CD1c-positive myeloid dendritic cell (primary cell): ENCODE data around the gene TACC3.

ENCODE experiments used
- DNase-seq: peaks from one replicate; pipeline ENCODE4 v3.0.0-alpha.2; 2016; ENCODE audit errors: extremely low spot score

TACC3 gene

GRCh38 chr4:1776521-1777161, 55.3 kb downstream of the TACC3 start:
- DNase-seq, result no peak

GRCh38 chr4:1777822-1778641, 56.7 kb downstream of the TACC3 start:
- no peak for DNase-seq

- no peak for DNase-seq
These were observed 57.5 kb downstream of the TACC3 start for GRCh38 chr4:1778642-1779392.

- no peak for DNase-seq
These were observed 58.5 kb downstream of the TACC3 start for GRCh38 chr4:1779588-1780382.

GRCh38 chr4:1780435-1780834, 59.1 kb downstream of the TACC3 start:
- DNase-seq, result no peak

- no peak for DNase-seq
These were observed 61.7 kb downstream of the TACC3 start for GRCh38 chr4:1783015-1783414.

- no peak for DNase-seq
These were observed 62.6 kb downstream of the TACC3 start for GRCh38 chr4:1783970-1784369.

- DNase-seq, result no peak
These were observed 63.1 kb downstream of the TACC3 start for GRCh38 chr4:1784395-1784788.

- no peak for DNase-seq
These were observed 63.7 kb downstream of the TACC3 start for GRCh38 chr4:1784789-1785591.

GRCh38 chr4:1785592-1785991, 64.3 kb downstream of the TACC3 start:
- no peak for DNase-seq

GRCh38 chr4:1786544-1787362, 65.4 kb downstream of the TACC3 start:
- no peak for DNase-seq

- no peak for DNase-seq
These were observed 66.2 kb downstream of the TACC3 start for GRCh38 chr4:1787411-1788077.

- DNase-seq, result no peak
These were observed 67.1 kb downstream of the TACC3 start for GRCh38 chr4:1788254-1788973.

GRCh38 chr4:1789552-1789951, 68.2 kb downstream of the TACC3 start:
- DNase-seq, result no peak

GRCh38 chr4:1790005-1790404, 68.7 kb downstream of the TACC3 start:
- DNase-seq, result no peak

- no peak for DNase-seq
These were observed 71.0 kb downstream of the TACC3 start for GRCh38 chr4:1792158-1792831.

GRCh38 chr4:1792832-1793495, 71.6 kb downstream of the TACC3 start, which contains the start of gene FGFR3:
Gene FGFR3 (plus strand): TSS chr4:1793293. CDS start chr4:1793935, 642 bp downstream.
- DNase-seq, result peak; percentile 49

- no peak for DNase-seq
These were observed 72.1 kb downstream of the TACC3 start for GRCh38 chr4:1793496-1793840.
